OCI-LY7 (cell line): ENCODE measurements around the gene HPSE.

Source experiments
- CTCF ChIP-seq: fragments of 200-600 bp; sonication (generic); conservative IDR thresholded peaks from 2 replicates; pipeline ENCODE4 v1.5.1; 2014; ENCODE audit warnings: mild to moderate bottlenecking, antibody characterized with exemption, low read length, moderate library complexity, mixed read lengths
- EZH2phosphoT487 ChIP-seq: fragments of 200-600 bp; sonication (generic); IDR thresholded peaks from 2 replicates; pipeline ENCODE4 v1.6.1; 2018; ENCODE audit warnings: low read depth, borderline replicate concordance, mild to moderate bottlenecking, mixed run types, antibody characterized with exemption, low read length, moderate library complexity, mixed read lengths

GRCh38 chr4:83362492-83363329, 28.1 kb upstream of the HPSE start:
- TF ChIP-seq CTCF, result peak; percentile 88
- no peak for TF ChIP-seq EZH2phosphoT487
